ENCODE measurements around the gene TMEM174. TPM values are rescaled to one million over a fixed set of nuclear protein-coding genes. Genes with fewer than 3 reads are reported as not detected.

Gene TMEM174
- total RNA-seq, 1 donor: not detected

DNA sequence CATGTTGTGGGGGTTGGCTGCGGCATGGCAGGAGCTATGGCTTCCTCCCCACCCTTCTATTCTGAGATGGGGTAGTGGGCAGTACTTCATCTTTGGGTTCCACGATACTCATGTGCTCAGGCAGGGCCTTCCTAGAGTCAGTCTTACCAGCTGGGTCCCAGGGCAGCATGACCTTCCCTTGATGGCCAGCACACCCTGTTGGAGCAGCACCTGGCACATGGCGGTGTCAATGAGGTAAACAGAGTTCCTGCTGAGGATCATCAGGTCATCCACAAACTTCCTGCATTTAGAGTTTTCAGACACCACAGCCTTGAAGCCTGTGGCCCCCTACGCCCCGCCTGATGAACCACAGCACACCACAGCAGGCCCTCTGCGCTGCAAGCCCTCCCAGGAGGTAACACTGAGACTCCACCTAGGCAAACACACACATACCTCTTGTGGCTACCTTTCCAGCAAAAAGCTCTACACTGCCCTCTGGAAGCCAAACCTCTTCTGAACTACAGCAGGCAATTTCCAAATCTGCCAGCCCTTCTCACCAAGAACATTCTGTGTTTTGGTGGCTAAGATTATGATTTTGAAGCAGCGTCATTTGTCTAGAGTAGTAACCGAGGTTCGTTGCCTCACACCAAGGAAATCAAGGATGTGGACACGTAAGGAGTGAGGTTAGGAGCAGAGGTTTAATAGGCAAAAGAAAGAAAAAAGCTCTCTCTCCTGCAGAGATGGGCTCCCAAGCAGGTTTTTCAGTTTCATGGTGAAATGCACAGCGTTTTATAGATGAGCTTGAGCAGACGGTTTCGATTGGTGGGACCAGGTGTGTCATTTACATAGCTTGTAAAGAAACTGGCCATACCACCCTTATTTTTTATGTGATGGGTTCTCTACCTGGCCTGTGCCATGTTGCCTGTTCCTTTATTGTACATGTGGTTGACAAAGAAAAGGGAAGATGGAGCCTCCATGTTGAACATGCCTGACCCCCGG lies 20.3 kb upstream of the TMEM174 start:
- no peak overlapping the region for H3K4me3 ChIP-seq (ENCODE audit: low read depth, low read length)
- TF ChIP-seq, protein P1, sequence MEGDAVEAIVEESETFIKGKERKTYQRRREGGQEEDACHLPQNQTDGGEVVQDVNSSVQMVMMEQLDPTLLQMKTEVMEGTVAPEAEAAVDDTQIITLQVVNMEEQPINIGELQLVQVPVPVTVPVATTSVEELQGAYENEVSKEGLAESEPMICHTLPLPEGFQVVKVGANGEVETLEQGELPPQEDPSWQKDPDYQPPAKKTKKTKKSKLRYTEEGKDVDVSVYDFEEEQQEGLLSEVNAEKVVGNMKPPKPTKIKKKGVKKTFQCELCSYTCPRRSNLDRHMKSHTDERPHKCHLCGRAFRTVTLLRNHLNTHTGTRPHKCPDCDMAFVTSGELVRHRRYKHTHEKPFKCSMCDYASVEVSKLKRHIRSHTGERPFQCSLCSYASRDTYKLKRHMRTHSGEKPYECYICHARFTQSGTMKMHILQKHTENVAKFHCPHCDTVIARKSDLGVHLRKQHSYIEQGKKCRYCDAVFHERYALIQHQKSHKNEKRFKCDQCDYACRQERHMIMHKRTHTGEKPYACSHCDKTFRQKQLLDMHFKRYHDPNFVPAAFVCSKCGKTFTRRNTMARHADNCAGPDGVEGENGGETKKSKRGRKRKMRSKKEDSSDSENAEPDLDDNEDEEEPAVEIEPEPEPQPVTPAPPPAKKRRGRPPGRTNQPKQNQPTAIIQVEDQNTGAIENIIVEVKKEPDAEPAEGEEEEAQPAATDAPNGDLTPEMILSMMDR (IDR thresholded peaks at IDR 0.05; ENCODE audit: insufficient read depth, low read length): no peak
- DNase-seq (ENCODE audit: low read depth): no peak

DNA sequence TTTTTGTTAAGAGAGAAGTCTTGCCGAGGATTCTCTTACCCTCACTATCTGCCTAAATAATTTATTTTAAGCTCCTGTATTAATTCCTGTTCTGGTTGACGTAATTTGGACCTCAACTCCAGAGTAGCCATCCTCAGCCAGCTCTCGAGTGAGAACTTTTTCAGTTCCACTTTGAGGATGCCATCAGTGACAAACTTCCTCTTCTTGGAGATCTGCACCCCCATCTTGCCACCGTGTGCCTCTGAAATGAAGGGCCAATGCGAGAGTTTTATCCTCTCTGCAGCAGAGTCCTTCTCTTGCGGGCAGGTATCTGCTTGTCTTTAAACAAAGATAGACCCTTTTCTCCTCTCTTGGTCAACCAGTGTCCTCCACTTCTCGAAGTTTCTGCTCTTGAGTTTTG lies 19.5 kb upstream of the TMEM174 start:
- H3K4me3 ChIP-seq (ENCODE audit: low read depth, low read length): no peak overlapping the region
- TF ChIP-seq, protein P1 (IDR thresholded peaks at IDR 0.05; ENCODE audit: insufficient read depth, low read length): no peak
- no peak for DNase-seq (ENCODE audit: low read depth)

DNA sequence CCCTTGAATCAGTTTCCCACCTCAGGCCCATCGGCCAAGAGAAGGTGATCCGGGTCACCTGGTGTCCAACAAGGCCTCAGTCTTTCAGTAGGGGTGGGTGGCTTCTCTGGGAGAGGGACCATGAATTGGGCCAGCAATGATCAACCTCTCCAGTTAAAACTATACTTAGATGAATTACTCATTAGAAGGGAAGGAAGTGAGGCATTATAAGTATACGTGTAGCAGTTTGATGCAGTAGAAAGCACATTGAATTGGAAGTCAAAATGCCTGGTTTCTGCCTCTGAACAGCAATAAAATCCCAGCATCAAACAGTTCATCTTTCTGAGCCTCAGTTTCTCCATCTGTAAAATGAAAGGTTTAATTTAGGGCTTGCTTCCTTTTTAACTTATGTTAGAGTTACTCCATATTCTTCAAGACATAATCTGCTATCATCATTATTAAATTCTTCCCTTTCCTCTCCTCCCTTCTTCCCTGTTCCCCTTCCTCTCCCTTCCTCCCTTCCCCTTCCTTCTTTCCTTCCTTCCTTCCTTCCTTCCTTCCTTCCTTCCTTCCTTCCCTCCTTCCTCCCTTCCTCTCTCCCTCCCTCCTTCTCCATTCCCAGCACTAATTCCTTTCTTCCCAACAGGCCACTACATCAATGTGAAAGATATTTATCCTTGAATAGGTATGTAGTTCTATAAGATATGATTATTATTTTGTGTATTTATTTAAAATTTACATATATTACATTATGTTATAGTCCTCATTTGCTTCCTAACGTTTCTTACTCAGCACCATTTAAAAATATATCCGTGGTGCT lies 18.6 kb upstream of the TMEM174 start:
- no peak for DNase-seq (ENCODE audit: low read depth)
- TF ChIP-seq, protein P1 (IDR thresholded peaks at IDR 0.05; ENCODE audit: insufficient read depth, low read length): no peak
- no peak overlapping the region for H3K4me3 ChIP-seq (ENCODE audit: low read depth, low read length)

DNA sequence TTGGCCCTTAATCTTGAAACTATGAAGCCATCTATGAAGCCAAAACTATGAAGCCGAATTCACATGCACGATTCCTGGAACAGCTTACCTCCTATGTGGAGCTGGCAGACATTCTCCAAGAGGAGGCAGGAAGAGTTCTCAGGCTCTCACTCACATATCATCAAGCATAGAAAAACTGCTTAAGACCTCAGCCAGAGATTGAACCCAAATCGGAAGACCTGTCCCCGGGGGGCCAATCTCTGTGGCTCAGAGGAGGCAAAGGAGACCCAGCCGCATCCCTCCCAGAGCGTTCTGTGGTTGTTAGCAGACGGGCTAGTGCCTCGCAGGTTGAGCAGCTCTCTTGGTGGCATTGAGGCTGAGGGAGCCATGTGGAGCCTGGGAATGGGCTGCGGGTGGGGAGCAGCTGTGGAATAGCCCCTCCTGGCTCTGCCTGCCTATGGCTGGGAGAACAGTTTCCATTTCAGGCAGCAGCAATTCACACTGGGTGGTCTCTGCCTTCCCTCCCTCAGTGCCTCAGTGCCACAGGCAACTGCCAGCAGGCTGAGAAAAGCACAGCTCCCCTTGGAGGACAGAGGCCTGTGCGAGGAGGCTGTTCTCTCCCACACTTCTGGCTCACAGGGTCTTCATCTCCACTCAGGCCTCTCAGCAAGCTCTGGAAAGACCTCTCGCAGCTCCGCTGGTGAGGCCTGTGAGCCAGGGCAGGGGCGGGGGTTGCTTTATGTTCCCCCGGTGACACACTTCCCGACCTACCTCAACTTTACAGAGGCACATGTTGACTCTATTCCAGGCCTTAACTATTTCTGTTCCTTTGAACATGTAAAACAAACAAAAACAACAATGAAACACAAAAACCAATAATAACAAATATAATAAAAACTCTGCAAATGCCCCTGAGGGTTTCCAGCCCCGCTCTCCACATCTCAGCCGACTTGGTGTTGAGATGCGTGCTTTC lies 17.4 kb upstream of the TMEM174 start:
- DNase-seq (ENCODE audit: low read depth): no peak
- TF ChIP-seq, protein P1 (IDR thresholded peaks at IDR 0.05; ENCODE audit: insufficient read depth, low read length): no peak
- H3K4me3 ChIP-seq (ENCODE audit: low read depth, low read length): no peak overlapping the region

DNA sequence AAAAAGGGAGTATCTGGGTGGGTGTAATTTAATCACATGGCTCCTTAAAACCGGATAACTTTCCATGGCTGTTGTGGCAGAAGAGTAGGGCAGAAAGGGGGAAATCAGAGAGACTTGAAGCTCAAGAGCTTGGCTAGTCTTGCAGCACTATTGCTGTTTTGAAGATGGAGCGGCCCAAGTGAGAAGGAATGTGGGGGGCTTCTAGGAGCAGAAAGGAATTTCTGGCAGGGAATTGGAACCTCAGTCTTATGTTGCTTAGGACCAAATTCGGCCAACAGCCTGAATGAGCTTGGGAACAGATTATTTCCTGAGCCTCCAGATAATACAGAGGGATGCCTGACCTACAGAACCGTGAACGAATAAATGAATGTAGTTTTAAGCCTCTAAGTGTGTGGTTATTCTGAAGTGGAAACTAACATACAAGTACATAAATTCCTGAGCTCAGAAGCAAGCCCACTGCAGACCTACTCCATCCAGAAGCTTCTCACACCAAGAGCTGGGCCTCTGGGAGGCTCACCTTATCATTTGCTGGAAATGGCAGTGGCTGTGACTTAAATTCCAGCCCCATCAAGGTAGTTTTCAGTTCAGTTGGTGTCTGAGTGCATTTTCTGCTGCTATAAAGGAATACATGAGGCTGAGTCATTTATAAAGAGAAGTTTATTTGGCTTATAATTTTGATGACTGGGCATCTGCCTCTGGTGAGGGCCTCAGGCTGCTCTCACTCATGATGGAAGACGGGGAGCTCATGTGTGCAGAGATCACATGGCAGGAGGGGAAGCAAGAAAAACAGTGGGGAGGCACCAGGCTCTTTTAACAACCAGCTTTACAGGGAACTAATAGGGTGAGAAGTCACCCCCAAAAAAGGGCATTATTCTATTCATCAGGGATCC lies 15.3 kb upstream of the TMEM174 start:
- TF ChIP-seq, protein P1 (IDR thresholded peaks at IDR 0.05; ENCODE audit: insufficient read depth, low read length): no peak
- DNase-seq (ENCODE audit: low read depth): no peak
- H3K4me3 ChIP-seq (ENCODE audit: low read depth, low read length): no peak overlapping the region
